Measurements from ENCODE around the gene ARHGAP6. TPM values are rescaled to one million over a fixed set of nuclear protein-coding genes. Genes with fewer than 3 reads are reported as not detected.
A peak's percentile ranks its signal among the peaks of the same experiment; 100 is the strongest.

The ARHGAP6 gene
- total and polyA plus RNA-seq, 11 donors: 2.1 to 6.6 (median 2.5) TPM

GRCh38 chrX:11533199-11533651, 132.5 kb downstream of the ARHGAP6 start:
- 0 to 6% (median 1%) methylated on average over 2 of the region's 2 CpGs for whole genome bisulfite sequencing, 4 donors
- H3K9me3 ChIP-seq: no peaks in the 10 kb centered on the region
- H3K27ac ChIP-seq: peak overlapping the region in 2 of 12 donors; percentile 22 to 41
- H3K27me3 ChIP-seq: peaks cover 0 to 6% (median 0%) of the 10 kb centered on the region in 9 donors
- H3K4me1 ChIP-seq: no peaks in the 10 kb centered on the region
- no peaks in the 10 kb centered on the region for H3K36me3 ChIP-seq
- DNase-seq (no peak), ATAC-seq (peak; percentile 69 to 91 (median 86))
- intact Hi-C loops (cut with DNase I): loop anchor here (1.0 to 10.0 kb wide), 13 partner anchors 151 to 391 kb away; no protein-coding TSS in a partner anchor
- peak overlapping the region in 2 of 12 donors; percentile 6 to 28 for H3K4me3 ChIP-seq
- TF ChIP-seq POLR2A (IDR thresholded peaks at IDR 0.05) (no peak), CTCF (IDR thresholded peaks at IDR 0.05) (peak; percentile 70 to 94 (median 84))

- peak overlapping the region in 2 of 12 donors; percentile 6 to 28 for H3K4me3 ChIP-seq
- H3K4me1 ChIP-seq: no peaks in the 10 kb centered on the region
- TF ChIP-seq POLR2A (IDR thresholded peaks at IDR 0.05) (no peak), CTCF (IDR thresholded peaks at IDR 0.05) (no peak)
- H3K27me3 ChIP-seq: peaks cover 0 to 6% (median 0%) of the 10 kb centered on the region in 9 donors
- peak in 1 of 4 donors; percentile 58 for ATAC-seq
- no peaks in the 10 kb centered on the region for H3K9me3 ChIP-seq
- intact Hi-C loops (cut with DNase I): loop anchor here (1.0 to 10.0 kb wide), 13 partner anchors 150 to 390 kb away; no protein-coding TSS in a partner anchor
- H3K36me3 ChIP-seq: no peaks in the 10 kb centered on the region
- DNase-seq: no peak
- peak overlapping the region in 2 of 12 donors; percentile 22 to 41 for H3K27ac ChIP-seq
Observed at GRCh38 chrX:11532291-11533078, 133.2 kb downstream of the ARHGAP6 start.

GRCh38 chrX:11531226-11531625, 134.5 kb downstream of the ARHGAP6 start:
- intact Hi-C loops (cut with DNase I): loop anchor here (2.0 to 10.0 kb wide), 10 partner anchors 149 to 389 kb away; no protein-coding TSS in a partner anchor

More at GRCh38 chrX:11531226-11531625, 134.5 kb downstream of the ARHGAP6 start:
- no peaks in the 10 kb centered on the region for H3K36me3 ChIP-seq
- no peak overlapping the region for H3K27ac ChIP-seq
- no peaks in the 10 kb centered on the region for H3K4me1 ChIP-seq
- ATAC-seq: peak in 1 of 4 donors; percentile 45
- 25 to 61% (median 42%) methylated on average over 1 of the region's 1 CpG for WGBS, 4 donors
- H3K4me3 ChIP-seq: no peak overlapping the region
- H3K9me3 ChIP-seq: no peaks in the 10 kb centered on the region
- peak in 8 of 12 donors; percentile 15 to 41 (median 26) for TF ChIP-seq CTCF (IDR thresholded peaks at IDR 0.05)
- TF ChIP-seq POLR2A (IDR thresholded peaks at IDR 0.05): no peak
- no peak for DNase-seq
- H3K27me3 ChIP-seq: peaks cover 0 to 4% (median 0%) of the 10 kb centered on the region in 9 donors

All from heart left ventricle (tissue), 16 donors.